Activated T-helper 1 cell treated with anti-CD3 and anti-CD28 coated beads, Interleukin-12 subunit alpha, Interleukin-12 subunit beta, Interleukin-2, Interleukin-4 antibody, amounts not matched to agents 30 ng/mL and 10 ng/mL and 1 ng/mL, durations not matched to agents 14 hours and 24 hours and 36 hours (primary cell): ENCODE data around the gene VAC14. TPM values are rescaled to one million over a fixed set of nuclear protein-coding genes. Genes with fewer than 3 reads are reported as not detected.

Experiments
- DNase-seq: peaks from one replicate; pipeline ENCODE4 v3.0.0; 2021; ENCODE audit warnings: low spot score
- H3K27ac Mint-ChIP-seq: one replicate; pipeline ENCODE4 v1.8.0; 2021; ENCODE audit warnings: mild to moderate bottlenecking, mixed read lengths
- H3K27me3 Mint-ChIP-seq: one replicate; pipeline ENCODE4 v1.8.0; 2022; ENCODE audit warnings: mild to moderate bottlenecking, moderate library complexity, mixed read lengths; ENCODE audit not compliant: insufficient read depth
- H3K36me3 Mint-ChIP-seq: one replicate; pipeline ENCODE4 v1.8.0; 2021; ENCODE audit warnings: low read depth, mixed read lengths
- H3K4me1 Mint-ChIP-seq: one replicate; pipeline ENCODE4 v1.8.0; 2021; ENCODE audit warnings: low read depth, mixed read lengths
- H3K4me3 Mint-ChIP-seq: one replicate; pipeline ENCODE4 v1.8.0; 2021; ENCODE audit warnings: mild to moderate bottlenecking, moderate library complexity, mixed read lengths
- H3K9me3 Mint-ChIP-seq: one replicate; pipeline ENCODE4 v1.8.0; 2021; ENCODE audit warnings: mixed read lengths
- intact Hi-C: fragments of 100-400 bp; cut with micrococcal nuclease; formaldehyde crosslinking; loops from one replicate; pipeline ENCODE4 v1.15.1; 2024
- total RNA-seq: library from RNA; stranded (reverse); gene quantifications from 2 replicates; pipeline ENCODE4 v1.2.3, GENCODE V29; 2022

VAC14 gene
- total RNA-seq, 1 donor from 2014 or later = 37.5 TPM

- Mint-ChIP-seq H3K36me3 (no peaks in the 10 kb centered on the region), H3K4me1 (peaks cover 5% of the 10 kb centered on the region), H3K4me3 (no peak overlapping the region), H3K27me3 (peaks cover 24% of the 10 kb centered on the region), H3K27ac (no peak overlapping the region), H3K9me3 (no peaks in the 10 kb centered on the region)
- intact Hi-C loops = no loop called here
- DNase-seq = no peak
These were observed 118.5 kb downstream of the VAC14 start for GRCh38 chr16:70682239-70683145.

GRCh38 chr16:70681382-70682238, 119.3 kb downstream of the VAC14 start:
- DNase-seq = no peak
- peaks cover 20% of the 10 kb centered on the region for H3K27me3 Mint-ChIP-seq
- H3K4me3 Mint-ChIP-seq = no peak overlapping the region
- peaks cover 5% of the 10 kb centered on the region for H3K4me1 Mint-ChIP-seq
- H3K36me3 Mint-ChIP-seq = no peaks in the 10 kb centered on the region
- intact Hi-C loops = no loop called here
- H3K9me3 Mint-ChIP-seq = no peaks in the 10 kb centered on the region
- no peak overlapping the region for H3K27ac Mint-ChIP-seq

GRCh38 chr16:70680495-70681381, 120.2 kb downstream of the VAC14 start:
- peaks cover 5% of the 10 kb centered on the region for H3K4me1 Mint-ChIP-seq

GRCh38 chr16:70679671-70680494, 121.1 kb downstream of the VAC14 start:
- no peak for DNase-seq
- no peak overlapping the region for H3K4me3 Mint-ChIP-seq
- H3K27ac Mint-ChIP-seq = no peak overlapping the region
- no peaks in the 10 kb centered on the region for H3K9me3 Mint-ChIP-seq
- peaks cover 2% of the 10 kb centered on the region for H3K36me3 Mint-ChIP-seq
- peaks cover 11% of the 10 kb centered on the region for H3K27me3 Mint-ChIP-seq
- intact Hi-C loops = loop anchor here (1.0 kb wide), 1 partner anchor 91 kb away; no protein-coding TSS in a partner anchor
- peaks cover 5% of the 10 kb centered on the region for H3K4me1 Mint-ChIP-seq

More at GRCh38 chr16:70680495-70681381, 120.2 kb downstream of the VAC14 start:
- Mint-ChIP-seq H3K27me3 (peaks cover 15% of the 10 kb centered on the region), H3K36me3 (peaks cover 2% of the 10 kb centered on the region), H3K9me3 (no peaks in the 10 kb centered on the region), H3K27ac (no peak overlapping the region), H3K4me3 (no peak overlapping the region)
- no peak for DNase-seq
- intact Hi-C loops = loop anchor here (1.0 kb wide), 1 partner anchor 91 kb away; no protein-coding TSS in a partner anchor

GRCh38 chr16:70678898-70679670, 121.9 kb downstream of the VAC14 start:
- intact Hi-C loops = no loop called here
- Mint-ChIP-seq H3K27me3 (peaks cover 8% of the 10 kb centered on the region), H3K36me3 (peaks cover 2% of the 10 kb centered on the region), H3K4me3 (no peak overlapping the region), H3K4me1 (peaks cover 5% of the 10 kb centered on the region), H3K27ac (no peak overlapping the region), H3K9me3 (no peaks in the 10 kb centered on the region)
- DNase-seq = no peak

GRCh38 chr16:70678121-70678897, 122.6 kb downstream of the VAC14 start:
- Mint-ChIP-seq H3K9me3 (no peaks in the 10 kb centered on the region), H3K27ac (no peak overlapping the region), H3K36me3 (peaks cover 2% of the 10 kb centered on the region), H3K4me3 (no peak overlapping the region), H3K27me3 (peaks cover 4% of the 10 kb centered on the region), H3K4me1 (peaks cover 5% of the 10 kb centered on the region)
- intact Hi-C loops = no loop called here
- no peak for DNase-seq

- Mint-ChIP-seq H3K4me1 (peaks cover 5% of the 10 kb centered on the region), H3K27me3 (peaks cover 3% of the 10 kb centered on the region), H3K9me3 (no peaks in the 10 kb centered on the region), H3K27ac (no peak overlapping the region), H3K4me3 (no peak overlapping the region), H3K36me3 (peaks cover 2% of the 10 kb centered on the region)
- DNase-seq = no peak
- intact Hi-C loops = no loop called here
These were observed 123.3 kb downstream of the VAC14 start for GRCh38 chr16:70677499-70678120.

- intact Hi-C loops = no loop called here
- no peak for DNase-seq
- Mint-ChIP-seq H3K9me3 (no peaks in the 10 kb centered on the region), H3K27ac (no peak overlapping the region), H3K27me3 (no peaks in the 10 kb centered on the region), H3K4me3 (no peak overlapping the region), H3K36me3 (peaks cover 2% of the 10 kb centered on the region), H3K4me1 (peaks cover 5% of the 10 kb centered on the region)
These were observed 124.1 kb downstream of the VAC14 start for GRCh38 chr16:70676675-70677498.

- Mint-ChIP-seq H3K4me1 (peaks cover 5% of the 10 kb centered on the region), H3K9me3 (no peaks in the 10 kb centered on the region), H3K27ac (no peak overlapping the region), H3K27me3 (no peaks in the 10 kb centered on the region), H3K36me3 (peaks cover 2% of the 10 kb centered on the region), H3K4me3 (no peak overlapping the region)
- DNase-seq = no peak
- intact Hi-C loops = no loop called here
These were observed 125.0 kb downstream of the VAC14 start for GRCh38 chr16:70675851-70676513.
